KOPT-K1 (cell line): ENCODE measurements around the gene CLEC17A.
"Not testable (repeated sequence)": the region's sequence is repeated elsewhere in the genome, so short reads cannot be mapped to it uniquely, and the experiment has no call there.

Experiments used
- H3K27ac ChIP-seq: fragments of 200-600 bp; sonication (generic); 2 replicates; pipeline ENCODE4 v1.5.1; 2016; ENCODE audit warnings: antibody characterized with exemption, mild to moderate bottlenecking, low read depth, low read length; ENCODE audit not compliant: poor library complexity, severe bottlenecking
- H3K36me3 ChIP-seq: fragments of 200-600 bp; sonication (generic); 2 replicates; pipeline ENCODE4 v1.5.1; 2017; ENCODE audit warnings: antibody characterized with exemption, mild to moderate bottlenecking, low read length, moderate library complexity; ENCODE audit not compliant: insufficient read depth
- H3K9me3 ChIP-seq: fragments of 200-600 bp; sonication (generic); 2 replicates; pipeline ENCODE4 v1.5.1; 2017; ENCODE audit warnings: antibody characterized with exemption, low read length, mild to moderate bottlenecking; ENCODE audit not compliant: insufficient read depth, poor library complexity, severe bottlenecking

Gene CLEC17A

DNA sequence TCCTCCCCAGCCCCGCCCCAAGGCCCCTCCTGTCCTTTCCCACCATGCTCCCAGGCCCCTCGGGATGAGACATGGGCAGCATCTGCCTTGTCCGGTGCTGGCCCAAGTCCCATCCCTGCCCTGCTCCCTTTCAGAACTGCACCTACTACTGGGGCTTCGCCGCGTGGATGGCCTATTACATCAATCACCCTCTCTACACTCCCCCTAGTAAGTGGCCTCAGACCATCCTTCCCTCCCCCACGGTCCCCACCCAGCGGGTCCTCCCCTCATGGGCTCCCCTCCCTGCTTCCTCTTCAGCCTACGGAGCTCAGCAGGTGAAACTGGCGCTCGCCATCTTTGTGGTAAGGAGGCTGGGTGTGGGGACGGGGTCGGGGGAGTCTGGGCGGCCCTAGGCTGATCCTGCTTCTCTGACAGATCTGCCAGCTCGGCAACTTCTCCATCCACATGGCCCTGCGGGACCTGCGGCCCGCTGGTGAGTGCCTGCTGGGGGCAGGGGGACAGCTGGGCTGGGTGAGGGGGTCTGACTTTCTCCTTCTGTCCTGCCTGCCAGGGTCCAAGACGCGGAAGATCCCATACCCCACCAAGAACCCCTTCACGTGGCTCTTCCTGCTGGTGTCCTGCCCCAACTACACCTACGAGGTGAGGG is 18.1 kb upstream of the CLEC17A start:
- peaks cover 50% of the 10 kb centered on the region for H3K36me3 ChIP-seq
- H3K9me3 ChIP-seq, H3K27ac ChIP-seq: not testable (repeated sequence)

DNA sequence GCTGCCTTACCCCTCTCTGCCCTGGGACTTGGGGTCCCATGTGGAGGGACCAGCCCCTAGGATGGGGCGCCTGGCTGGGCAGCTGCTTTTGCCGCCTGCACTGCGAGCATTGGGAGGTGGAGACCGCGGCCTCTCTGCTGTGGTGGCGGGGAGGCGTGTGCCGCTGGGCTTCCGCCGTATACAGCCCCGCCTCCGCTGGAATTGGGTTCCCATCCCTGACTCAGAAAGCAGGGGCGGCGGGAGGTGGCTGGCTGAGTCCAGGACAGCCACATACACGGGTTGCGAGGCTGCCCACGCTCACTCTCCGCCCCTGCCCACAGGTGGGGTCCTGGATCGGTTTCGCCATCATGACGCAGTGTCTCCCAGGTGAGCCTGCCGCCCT is 17.6 kb upstream of the CLEC17A start:
- H3K27ac ChIP-seq: no peak overlapping the region
- H3K36me3 ChIP-seq: peaks cover 52% of the 10 kb centered on the region
- no peaks in the 10 kb centered on the region for H3K9me3 ChIP-seq

DNA sequence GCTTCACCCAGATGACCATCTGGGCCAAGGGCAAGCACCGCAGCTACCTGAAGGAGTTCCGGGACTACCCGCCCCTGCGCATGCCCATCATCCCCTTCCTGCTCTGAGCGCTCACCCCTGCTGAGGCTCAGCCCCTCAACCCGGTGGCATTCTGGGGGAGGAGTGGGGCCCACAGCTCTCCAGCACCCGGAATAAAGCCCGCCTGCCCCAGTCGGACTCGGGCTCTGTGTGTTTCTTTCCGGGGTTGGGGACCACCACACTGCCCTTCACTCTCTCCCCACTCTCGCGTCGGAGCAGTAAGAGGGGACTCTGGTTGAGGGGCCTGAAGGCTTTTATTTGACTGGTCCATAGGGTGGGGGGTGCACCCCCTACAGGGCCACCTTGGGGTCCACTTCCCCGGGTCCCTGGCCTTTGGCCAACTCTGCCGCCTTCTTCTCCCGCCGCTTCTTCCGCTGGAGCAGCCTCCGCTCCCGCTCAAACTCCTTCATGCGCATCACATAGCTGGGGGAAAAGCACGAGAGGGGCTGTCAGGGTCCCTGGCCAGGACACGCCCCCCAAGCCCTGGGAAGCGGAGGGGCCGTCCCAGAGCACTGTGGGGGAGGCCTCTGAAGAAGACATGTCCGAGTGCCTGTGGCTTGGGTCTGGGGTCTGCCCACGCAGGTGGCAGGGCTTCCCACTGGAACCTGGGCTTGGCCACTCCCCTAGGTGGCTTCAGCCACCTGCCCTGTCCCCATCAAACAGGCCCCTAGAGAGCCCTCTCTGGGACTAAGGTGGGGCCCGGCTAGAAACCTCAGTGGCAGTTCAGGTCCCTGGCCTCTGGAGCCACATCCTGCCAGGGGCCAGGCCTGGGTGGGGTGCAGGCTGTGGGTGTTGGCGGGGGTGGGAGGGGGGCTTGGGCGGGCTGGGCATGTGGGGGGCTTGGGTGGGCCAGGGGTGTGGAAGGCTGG is 16.8 kb upstream of the CLEC17A start:
- no peak overlapping the region for H3K27ac ChIP-seq

DNA sequence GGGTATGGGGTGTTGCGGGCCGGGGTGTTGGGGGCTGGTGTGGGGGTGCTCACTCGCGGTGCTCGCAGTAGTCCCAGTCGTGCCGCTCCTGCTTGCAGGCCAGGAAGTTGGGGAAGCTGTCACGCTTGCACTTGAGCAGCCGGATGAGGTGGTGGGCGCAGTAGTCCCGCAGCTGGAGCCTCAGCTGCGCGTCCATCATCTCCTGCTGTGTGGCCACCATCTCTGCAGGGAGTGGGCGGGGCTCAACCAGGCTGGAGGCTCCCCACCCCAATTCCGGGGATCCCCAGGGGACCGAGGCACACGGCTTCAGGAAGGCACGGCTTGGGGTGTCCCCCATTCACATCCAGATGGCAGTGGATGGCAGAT is 16.2 kb upstream of the CLEC17A start:
- no peaks in the 10 kb centered on the region for H3K9me3 ChIP-seq
- no peak overlapping the region for H3K27ac ChIP-seq
- peaks cover 52% of the 10 kb centered on the region for H3K36me3 ChIP-seq

More for the DNA sequence above, 16.8 kb upstream of the CLEC17A start:
- Histone ChIP-seq H3K36me3 (peaks cover 52% of the 10 kb centered on the region), H3K9me3 (no peaks in the 10 kb centered on the region)

DNA sequence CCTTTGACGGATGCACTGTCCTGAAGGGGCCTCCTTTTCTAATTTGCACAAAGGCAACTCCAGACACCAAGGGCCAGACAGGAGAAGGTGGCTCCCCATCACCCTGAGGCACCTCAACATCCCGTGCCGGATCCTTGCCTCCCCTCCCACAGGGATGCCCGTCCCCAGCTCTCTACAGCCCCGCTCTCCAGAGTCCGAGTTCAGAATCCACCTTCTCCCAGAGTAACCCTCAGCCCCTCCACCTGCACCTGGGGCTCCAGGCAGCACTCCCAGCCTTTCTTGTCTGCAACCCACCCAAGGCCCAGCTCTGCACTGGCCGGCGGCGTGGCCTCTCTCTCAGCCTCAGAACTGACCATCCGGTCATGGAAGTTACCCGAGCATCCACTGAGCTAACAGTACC is 15.8 kb upstream of the CLEC17A start:
- Histone ChIP-seq H3K36me3 (peaks cover 52% of the 10 kb centered on the region), H3K9me3 (no peaks in the 10 kb centered on the region), H3K27ac (no peak overlapping the region)

DNA sequence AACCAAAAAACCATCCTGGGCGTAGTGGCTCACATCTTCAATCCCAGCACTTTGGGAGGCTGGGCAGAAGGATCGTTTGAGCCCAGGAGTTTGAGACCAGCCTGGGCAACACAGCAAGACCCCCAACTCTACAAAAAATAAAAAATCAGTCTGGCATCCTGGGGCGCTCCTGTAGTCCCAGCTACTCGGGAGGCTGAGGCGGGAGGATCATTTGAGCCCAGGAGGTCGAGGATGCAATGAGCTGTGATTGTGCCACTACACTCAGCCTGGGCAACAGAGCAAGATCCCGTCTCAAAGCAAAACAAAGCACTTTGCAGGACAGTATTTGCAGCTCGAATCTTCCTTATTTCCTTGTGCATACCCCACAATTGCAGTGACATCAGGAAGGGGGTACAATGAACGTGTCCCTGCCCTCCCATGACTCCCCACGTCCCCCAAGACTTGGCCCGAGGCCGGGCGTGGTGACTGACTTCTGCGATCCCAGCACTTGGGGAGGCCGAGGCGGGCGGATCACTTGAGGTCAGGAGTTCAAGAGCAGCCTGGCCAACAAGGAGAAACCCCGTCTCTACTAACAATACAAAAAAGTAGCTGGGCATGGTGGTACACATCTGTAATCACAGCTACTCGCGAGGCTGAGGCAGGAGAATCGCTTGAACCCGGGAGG is 11.9 kb upstream of the CLEC17A start:
- Histone ChIP-seq H3K36me3 (peaks cover 27% of the 10 kb centered on the region; the same call in 1 of the 2 replicates), H3K9me3 (no peaks in the 10 kb centered on the region), H3K27ac (peak overlapping the region; percentile 85)

DNA sequence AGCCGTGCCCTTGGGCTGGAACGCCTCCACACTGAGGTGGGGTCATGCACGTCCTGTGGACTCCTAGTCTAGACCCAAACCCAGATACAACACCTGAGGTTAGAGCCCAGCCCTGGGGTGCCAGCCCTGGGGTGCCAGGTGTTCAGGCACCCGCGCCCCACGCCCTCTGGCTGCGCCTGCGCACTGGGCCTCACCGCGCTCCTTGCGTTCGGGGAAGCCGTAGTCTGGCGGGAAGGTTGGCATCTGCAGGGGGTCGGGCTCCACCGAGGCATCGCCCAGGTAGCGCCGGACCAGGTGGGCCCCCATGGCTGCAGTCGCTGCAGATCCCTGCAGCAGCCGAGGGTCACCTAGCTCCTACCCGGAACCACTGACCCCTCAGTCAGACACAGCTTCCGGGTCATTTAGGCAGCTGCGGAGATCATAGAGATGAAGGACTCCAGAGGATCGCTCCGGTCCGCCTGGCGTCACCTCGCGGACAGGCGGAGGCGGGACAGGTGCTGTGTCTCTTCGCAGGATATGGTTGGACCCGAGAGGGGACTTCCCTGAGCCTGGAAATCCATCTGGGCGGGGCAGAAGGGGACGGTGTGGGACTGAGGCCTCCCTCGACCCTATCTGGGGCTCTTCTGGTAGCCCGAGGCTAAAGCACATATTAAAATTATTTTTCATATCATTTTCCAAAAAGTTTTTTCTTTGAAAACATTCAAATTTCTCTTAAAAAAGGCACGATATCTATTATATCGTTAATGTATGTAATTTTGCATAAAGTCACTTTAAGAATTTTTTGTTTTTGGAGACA is 11.0 kb upstream of the CLEC17A start, which contains the start of gene NDUFB7:
Gene NDUFB7, minus strand, starts transcription at position 372 of the 796 bp plus-strand sequence. Its CDS starts 66 bp downstream, at position 306.
- Histone ChIP-seq H3K27ac (peak within 1 kb of the TSS; percentile 85), H3K9me3 (no peaks in the 10 kb centered on the region), H3K36me3 (peaks cover 22% of the 10 kb centered on the region; the same call in 1 of the 2 replicates)

DNA sequence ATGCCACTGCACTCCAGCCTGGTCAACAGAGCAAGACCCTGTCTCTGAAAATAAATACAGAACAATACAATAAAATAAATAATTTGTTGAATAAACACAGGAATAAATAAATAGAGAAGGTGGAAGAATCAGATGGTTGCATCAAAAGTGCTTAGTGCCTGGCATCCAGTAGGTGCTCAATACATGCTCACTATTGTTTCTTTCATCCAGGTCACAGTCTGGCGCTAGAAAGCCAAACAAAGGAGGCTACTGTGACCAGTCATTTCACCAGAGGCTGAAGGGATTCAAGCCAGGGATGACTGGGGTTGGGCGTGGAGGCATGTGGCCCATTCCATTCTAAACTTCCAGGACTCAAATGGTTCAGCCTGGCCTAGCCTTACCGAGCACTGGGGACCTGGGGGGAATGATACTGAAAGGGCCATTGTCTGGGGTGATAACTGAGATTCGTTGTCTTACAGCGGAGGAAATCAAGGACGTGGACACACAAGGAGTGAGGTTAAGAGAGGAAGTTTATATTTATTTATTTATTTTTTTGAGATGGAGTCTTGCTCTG is 7.4 kb upstream of the CLEC17A start:
- Histone ChIP-seq H3K9me3 (no peaks in the 10 kb centered on the region), H3K36me3 (no peaks in the 10 kb centered on the region), H3K27ac (no peak overlapping the region)

DNA sequence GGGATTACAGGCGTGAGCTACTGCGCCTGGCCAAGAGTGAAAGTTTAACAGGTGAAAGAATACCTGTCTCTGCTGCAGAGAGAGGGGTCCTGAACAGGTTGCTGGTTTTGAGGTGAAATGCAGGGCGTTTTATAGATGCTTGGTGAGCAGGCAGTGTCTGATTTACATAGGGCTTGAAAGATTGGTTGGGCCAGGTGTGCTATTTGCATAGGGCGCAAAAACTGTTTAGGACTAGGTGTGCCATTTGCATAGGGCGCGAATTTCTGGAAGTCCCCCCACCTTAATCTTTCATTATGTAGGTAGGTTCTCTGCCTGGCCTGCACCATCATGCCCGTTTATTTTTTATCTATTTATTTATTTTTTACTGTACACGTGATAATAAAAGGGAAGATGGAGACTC is 6.5 kb upstream of the CLEC17A start:
- Histone ChIP-seq H3K36me3 (no peaks in the 10 kb centered on the region), H3K27ac (no peak overlapping the region), H3K9me3 (no peaks in the 10 kb centered on the region)

DNA sequence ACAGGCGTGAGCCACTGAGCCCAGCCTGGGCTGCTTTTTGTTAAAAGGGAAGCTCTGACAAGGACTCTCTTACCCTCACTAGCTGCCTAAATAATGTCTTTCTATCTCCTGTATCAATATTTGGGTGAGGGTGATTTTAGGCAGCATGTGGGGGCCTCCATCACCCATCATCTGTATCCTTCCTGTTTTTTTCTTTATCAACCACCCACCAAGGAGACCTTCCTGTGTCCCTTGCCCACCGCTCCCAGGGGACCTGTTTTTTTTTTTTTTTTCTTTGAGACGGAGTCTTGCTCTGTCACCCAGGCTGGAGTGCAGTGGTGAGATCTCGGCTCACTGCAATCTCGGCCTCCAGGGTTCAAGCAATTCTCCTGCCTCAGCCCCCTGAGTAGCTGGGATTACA is 5.6 kb upstream of the CLEC17A start:
- Histone ChIP-seq H3K36me3 (no peaks in the 10 kb centered on the region), H3K9me3 (no peaks in the 10 kb centered on the region), H3K27ac (no peak overlapping the region)

DNA sequence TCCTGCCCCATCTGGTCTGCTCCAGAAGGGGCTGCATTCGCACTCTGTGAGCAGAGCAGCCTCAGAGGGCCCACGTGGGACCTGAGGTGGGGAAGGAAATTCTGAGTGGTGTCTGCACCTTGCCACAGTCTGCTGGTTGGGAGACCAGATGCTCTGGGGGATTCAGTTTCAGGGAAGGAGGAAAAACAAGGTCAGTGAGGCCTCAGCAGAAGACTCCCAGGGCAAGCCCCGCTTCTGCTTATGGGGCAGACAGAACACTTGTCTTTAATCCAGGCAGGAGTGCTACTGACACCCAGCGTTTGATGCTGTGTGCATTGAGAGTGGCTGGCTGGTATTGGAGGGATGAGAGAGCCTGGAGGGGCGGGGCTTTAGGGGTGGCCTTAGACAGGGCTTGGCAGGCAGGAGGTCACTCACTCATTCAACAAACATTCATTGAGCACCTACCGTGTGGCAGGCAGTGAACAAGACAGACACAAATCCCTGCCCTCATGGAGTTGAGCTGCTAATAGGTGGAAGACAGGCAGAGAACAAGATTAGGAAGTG is 4.9 kb upstream of the CLEC17A start:
- no peak overlapping the region for H3K27ac ChIP-seq

DNA sequence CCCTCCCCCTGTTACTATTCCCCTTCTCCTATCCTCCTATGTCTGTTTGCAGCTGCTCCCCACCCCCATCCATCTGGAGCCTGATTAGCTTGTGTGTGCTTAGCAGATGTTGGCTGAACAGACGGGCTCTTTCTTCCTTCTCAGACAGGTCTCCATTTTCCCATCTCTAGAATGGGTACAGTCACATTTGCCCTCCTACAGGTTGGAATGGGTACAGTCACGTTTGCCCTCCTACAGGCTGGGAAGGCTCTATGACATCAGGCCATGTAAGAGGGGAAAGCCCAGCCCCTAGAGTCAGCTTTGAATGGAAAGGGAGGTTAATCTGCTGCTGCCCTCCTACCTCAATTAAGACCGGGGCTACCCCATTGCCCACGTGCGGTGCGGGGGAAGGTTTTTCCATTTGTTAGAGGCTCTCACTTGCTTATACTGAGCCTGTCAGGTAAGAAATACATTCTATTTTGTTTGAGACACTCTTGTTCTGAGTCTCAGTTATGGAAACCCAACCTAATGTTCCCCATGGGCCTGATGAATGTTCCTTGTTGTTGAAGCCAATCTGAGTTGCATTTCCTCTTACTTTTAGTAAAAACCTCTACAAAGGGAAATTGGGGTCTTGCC is 2.2 kb upstream of the CLEC17A start:
- no peak overlapping the region for H3K27ac ChIP-seq
- H3K36me3 ChIP-seq: no peaks in the 10 kb centered on the region
- H3K9me3 ChIP-seq: no peaks in the 10 kb centered on the region

More for the DNA sequence above, 4.9 kb upstream of the CLEC17A start:
- H3K9me3 ChIP-seq: no peaks in the 10 kb centered on the region
- no peaks in the 10 kb centered on the region for H3K36me3 ChIP-seq

DNA sequence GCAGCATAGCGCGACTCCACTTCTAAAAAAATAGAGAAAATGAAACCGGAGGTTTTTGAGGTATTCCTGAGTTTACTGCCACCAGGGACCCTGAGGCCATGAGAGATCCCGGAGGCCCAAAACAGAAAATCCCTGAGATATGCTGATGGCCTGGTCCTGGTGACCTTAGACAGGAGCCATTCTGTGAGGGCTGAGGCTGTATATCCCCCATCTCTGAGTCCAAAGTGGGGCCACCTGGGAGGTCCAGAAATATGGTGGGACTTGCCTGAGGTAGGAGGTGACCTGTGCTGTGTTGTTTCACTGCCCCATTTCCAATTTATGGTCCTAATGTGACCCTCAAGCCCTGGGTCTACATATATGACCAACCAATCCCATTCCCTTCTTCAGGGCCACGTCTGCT is 1.5 kb downstream of the CLEC17A start:
- H3K27ac ChIP-seq, H3K9me3 ChIP-seq, H3K36me3 ChIP-seq: not testable (repeated sequence)

DNA sequence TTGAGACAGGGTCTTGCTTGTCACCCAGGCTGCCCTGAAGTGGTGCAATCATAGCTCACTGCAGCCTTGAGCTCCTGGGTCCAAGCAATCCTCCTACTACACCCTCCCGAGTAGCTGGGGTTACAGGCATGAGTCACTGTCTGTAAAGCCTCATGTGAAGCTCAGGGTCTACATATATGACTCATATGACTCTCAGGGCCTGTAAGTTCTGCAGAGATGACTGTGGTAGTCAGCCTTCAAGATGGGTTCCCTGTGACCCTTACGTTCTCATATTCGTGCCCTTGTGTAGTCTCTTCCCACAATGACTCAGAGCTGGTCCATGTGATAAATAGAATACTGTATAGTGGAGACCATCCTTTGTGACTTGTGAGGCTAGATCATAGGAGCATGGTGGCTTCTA is 2.3 kb downstream of the CLEC17A start:
- H3K9me3 ChIP-seq, H3K36me3 ChIP-seq, H3K27ac ChIP-seq: not testable (repeated sequence)
